Urothelium cell line (cell line): Measurements from ENCODE around the gene DLG1.
"Not testable (repeated sequence)": the region's sequence is repeated elsewhere in the genome, so short reads cannot be mapped to it uniquely, and the experiment has no call there.

Source experiments
- DNase-seq: peaks from one replicate; pipeline ENCODE4 v3.0.0; 2011; ENCODE audit warnings: low spot score, mixed read lengths
- FAIRE-seq: peaks from 2 replicates; lab custom pipeline; 2011; peaks lifted over from hg19 to GRCh38; lab: Jason Lieb, UNC

The DLG1 gene

DNA sequence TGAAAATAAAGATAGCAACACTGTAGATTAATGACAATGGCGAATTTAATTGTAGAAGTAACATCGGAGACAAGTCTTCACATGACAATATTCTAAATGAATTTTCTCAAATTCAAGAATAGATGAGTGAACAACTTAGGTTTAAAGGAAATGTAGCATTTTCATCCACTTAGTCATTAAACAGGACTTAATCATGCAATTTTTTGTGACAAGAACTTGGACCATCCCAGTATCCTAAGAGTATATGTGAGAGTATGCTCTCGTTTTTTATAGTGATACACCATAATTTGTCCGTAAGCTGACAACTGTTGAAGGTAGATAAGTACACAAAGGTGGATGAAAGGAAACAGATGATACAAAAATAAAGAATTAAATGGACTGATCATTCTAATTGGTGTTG lies 81.5 kb downstream of the DLG1 start:
- FAIRE-seq (no peak), DNase-seq (no peak)

DNA sequence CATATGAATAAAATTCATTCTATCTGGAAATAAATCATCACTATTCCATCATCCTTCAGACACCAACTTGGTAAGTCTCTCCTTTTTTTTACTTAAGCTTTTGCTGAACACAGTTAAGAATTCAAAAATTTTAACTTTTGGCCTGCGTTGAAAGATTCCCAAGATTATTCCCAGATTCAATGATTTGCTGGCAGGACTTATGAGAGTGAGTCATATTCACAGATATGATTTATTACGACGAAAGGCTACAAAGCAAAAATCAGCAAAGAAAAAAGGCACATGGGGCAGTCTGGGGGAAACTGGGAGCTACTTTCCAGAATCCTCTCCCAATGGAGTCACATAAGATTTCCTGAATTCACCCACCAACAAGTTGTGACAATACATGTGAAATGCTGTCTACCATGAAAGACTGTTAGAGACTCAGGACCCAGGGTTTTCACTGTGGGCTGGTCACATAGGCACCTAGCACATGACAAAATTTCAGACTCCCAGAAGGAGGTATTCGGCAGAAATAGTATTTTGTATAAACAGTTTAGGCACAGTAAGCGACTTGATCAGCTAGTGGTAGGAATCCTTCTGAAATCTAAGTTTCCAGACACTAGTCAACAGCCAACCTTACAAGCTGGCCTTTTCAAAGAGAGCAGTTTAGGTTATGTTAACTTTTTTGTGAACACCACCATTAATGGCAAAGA lies 82.1 kb downstream of the DLG1 start:
- no peak for FAIRE-seq
- no peak for DNase-seq

DNA sequence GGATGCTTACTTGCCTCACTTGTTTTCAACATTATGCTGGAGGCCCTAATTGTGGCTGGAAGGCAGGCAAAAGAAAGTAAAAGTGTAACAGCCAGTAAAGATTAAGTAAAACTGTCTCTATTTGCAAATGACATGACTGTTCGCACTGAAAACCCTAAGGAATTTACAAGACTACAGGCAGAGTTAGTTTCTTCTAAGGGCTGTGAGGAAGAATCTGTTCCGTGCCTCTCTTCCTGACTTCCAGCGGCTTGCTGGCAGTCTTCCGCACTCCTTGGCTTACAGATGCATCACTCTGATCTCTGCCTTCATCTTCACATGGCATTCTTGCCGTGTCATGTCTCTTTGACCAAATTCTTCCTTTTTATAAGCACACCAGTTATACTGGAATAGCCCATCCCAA lies 86.1 kb downstream of the DLG1 start:
- FAIRE-seq (no peak), DNase-seq (no peak)

DNA sequence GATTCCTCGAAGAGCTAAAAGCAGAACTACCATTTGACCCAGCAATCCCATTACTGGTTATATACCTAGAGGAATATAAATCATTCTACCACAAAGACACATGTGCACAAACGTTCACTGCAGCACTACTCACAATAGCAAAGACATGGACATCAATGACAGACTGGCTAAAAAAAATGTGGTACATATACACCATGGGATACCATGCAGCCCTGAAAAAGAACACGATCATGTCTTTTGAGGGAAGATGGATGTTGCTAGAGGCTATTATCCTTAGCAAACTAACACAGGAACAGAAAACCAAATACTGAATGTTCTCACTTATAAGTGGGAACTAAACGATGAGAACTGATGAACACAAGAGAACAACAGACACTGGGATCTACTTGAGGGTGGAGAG lies 86.7 kb downstream of the DLG1 start:
- DNase-seq, FAIRE-seq: not testable (repeated sequence)

DNA sequence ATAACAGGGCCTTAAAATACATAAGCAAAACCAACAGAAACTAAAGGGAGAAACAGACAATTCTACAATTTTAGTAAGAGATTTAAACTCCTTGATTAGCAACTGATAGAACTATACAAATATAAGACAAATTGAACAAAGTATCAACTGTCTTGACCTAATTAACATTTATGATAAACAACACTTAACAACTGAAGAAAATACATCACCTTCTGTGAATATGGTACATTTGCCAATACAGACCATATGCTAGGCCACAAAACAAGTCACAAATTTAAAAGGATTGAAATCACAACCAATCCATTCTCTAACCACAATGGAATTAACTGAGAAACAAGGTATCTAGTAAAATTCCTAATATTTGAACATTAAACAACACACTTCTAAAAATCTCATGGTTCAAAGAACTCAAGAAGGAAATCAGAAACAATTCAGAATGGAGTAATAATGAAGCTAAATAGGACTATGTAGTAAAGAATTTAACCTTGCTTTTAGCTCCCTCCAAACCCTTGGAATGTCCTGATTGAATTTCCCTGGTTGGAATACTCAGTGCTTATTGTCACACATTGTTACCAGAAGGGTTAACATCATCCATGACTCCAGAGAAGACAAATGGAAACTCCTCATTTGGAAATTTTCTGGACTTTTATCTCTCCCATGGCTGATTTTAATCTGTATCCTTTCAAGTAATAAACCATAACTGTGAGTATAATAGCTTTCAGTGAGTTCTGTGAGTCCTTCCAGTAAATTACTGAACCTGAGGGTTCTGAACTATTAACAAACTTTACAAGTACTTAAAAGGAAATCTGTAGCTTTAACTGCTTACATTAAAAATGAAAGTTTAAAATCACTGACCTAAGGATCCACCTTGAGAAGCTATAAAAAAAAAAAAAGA lies 88.8 kb downstream of the DLG1 start:
- no peak for FAIRE-seq
- no peak for DNase-seq

DNA sequence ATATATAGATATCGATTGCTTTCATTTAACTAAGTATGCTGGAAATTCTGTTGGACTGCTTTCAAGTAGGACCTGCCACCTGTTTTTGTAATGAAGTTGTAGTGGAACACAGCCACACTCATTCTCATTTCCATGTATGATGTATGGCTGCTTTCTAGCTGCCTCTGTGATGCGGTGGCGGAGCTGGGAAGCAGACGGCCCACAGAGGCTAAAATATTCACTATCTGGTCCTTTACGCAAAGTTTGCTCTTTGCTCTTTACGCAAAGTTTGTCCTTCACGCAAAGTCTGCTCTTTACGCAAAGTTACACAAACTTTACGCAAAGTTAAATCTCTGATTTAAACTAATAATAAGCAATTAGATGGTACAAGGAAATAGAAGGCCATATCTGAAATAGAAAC lies 91.5 kb downstream of the DLG1 start:
- FAIRE-seq (no peak), DNase-seq (no peak)

DNA sequence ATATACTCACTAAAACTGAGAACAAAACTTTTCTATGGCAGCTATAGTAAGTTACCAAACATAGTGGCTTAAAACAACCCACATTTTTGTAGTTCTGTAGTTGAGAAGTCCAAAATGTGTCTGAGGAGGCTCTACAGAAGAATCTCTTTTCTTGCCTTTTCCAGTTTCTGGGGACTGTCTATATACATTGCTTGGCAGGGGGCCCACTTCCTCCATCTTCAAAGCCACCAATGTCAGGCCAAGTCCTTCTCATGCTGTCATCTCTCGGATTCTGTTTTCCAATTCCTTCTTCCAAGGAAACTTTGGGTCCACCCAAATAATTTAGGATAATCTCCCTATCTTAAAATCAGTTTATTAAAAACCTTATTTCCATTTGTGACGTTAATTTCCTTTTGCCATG lies 92.7 kb downstream of the DLG1 start:
- no peak for FAIRE-seq
- DNase-seq, result no peak

DNA sequence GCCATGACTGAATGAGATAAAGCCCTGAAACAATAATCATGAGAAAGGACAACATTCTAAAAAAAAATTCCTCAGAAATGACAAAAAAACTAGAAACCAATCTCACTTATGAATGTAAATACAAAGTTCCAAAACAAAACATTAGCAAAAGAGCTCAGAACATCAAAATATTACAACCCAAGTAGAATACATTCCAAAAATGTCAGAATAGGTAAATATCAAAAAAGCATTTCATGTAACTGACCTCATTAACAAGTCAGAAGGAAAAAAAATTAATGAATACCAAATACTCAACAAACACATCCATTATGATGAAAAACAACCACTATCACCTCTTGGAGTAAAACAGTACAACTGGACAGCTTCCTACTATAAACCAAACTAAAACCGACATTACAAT lies 93.1 kb downstream of the DLG1 start:
- FAIRE-seq (no peak), DNase-seq (no peak)

DNA sequence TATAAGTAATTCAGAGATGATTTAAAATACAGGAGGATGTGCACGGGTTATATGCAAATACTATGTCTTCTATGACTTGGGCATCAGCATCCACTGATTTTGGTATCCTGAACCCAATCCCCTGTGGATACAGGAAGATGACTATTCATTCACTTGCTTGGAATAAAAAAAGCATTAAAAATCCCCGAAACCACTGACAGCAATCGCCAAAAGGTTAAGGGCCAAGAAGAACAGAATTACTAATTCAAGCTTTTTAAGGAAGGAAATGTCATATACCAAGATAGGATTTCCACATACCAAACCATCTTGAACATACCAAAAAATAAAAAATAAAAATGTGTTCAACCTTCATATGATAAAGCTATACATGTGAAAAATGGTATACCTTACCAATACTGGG lies 93.7 kb downstream of the DLG1 start:
- no peak for FAIRE-seq
- no peak for DNase-seq

DNA sequence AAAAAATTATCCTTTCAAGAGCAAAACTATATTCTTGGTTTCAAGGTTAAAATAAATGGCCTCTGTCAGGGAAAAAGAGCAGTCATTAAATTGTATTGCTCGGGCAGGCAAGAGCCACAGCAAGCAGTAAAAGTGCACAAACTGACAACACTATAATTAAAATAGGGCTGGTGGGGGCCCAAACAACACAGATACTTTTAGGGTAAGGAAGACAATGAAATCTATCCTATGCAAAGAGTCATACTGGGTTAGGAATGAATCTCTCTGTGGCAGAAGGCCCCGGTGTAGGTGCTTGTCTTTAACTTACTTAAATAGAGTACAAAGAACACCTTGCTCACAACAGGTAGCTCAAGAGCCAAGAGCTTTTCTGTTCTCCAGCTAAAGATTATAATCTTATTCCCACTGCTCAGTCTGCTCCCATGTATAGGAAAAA lies 94.7 kb downstream of the DLG1 start:
- no peak for DNase-seq
- FAIRE-seq, result no peak

DNA sequence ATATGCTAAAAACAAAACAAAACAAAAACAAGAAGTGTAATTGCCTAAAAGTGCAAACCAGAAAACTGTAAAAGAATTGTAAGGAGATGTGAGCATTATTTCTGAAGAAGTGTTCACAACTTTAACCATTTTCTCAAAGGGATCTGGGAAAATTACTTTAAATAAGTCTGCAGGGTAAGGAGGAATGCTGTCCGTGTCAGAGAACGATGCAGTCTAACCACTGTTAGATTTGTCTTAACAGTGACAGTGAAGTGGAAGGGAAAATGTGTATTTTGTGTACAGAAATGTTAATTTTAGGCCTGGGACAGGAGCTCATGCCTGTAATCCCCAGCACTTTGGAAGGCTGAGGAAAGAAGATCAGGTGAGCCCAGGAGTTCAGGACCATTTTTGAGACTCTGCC lies 95.7 kb downstream of the DLG1 start:
- FAIRE-seq, result no peak
- DNase-seq, result no peak

DNA sequence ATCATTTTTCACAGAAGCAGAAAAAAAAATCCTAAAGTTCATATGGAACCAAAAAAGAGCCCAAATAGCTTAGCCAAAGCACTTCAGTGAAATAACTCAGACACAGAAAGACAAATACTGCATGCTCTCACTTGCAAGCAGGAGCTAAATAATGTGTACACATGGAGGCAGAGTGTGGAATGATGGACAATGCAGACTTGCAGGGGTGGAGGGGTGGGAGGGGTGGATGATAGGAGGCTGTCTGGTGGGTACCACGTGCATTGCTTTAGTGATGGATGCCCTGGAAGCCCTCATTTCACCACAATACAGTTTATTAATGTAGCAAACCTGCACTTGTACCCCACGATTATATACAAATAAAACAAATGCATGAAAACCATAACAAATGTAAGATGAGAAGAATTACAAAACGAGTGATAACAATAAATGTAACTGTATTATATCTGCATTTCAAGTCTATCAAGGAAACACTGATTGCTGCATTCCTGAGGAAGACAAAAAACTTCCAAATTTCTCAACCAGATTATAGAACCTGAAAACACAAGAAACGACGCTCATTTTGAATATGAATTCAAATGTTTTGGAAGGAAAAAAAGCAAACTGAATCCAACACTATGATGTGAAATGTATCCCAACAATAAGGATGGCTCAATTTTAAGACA lies 96.5 kb downstream of the DLG1 start:
- DNase-seq (no peak), FAIRE-seq (no peak)

DNA sequence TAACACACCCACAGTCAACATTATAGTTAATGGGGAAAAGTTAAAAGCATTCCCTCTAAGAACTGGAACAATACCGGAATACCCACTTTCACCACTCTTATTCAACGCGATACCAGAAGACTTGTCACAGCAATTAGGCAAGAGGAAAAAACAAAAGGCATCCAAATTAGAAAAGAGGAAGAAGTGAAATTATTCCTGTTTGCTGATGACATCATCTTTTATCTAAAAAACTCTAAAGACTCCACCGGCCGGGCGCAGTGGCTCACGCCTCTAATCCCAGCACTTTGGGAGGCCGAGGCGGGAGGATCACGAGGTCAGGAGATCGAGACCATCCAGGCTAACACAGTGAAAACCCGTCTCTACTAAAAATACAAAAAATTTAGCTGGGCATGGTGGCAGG lies 97.6 kb downstream of the DLG1 start:
- not testable (repeated sequence) for DNase-seq, FAIRE-seq

DNA sequence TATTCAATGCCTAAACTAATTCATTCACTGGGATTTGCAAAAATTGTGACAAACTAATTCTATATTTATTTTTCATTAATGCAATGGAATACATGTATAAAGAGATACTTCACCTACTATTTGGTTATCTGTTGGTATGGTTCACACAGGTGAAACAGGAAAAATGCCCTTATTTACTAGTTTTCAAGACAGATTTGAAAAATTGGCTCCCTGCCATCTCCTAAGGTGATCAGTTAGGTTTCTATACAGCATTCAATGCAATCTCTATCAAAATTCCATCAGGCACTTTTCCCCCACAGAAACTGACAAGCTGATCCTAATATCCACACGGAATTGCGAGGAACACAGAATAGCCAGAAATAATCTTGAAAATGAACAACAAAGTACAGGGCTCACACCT lies 101.1 kb downstream of the DLG1 start:
- no peak for FAIRE-seq
- DNase-seq, result no peak

DNA sequence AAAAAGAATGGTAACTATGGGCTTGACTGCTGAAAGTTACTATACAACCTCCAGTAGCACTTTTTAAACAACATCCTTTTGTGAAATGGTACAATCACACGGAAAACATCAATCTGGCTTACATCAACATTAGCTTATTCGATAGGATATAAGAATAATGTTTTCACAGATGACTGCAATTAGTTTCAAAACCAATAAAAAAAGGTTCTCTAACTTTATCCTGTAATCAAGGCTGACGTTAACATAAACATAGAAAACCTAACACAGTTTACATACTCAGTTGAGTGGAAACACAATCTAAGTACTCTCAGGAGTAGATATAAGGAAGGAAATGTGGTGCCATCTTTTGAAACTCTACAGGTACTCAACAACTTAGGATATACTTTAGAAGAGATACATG lies 102.2 kb downstream of the DLG1 start:
- no peak for FAIRE-seq
- DNase-seq, result no peak

DNA sequence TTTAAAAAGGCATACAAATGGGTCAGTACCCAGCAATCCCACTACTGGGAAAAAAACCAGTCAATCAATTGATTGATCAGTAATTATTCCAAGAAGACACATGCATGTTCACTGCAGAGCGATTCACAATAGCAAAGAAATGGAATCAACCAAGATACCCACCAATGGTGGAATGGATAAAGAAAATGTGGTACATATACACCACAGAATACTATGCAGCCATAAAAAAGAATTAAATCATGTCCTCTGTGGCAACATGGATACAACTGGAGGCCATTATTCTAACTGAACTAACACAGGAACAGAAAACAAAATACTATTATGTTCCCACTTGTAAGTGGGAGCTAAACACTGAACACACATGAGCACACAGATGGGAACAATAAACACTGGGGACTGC lies 103.1 kb downstream of the DLG1 start:
- FAIRE-seq (no peak), DNase-seq (no peak)

DNA sequence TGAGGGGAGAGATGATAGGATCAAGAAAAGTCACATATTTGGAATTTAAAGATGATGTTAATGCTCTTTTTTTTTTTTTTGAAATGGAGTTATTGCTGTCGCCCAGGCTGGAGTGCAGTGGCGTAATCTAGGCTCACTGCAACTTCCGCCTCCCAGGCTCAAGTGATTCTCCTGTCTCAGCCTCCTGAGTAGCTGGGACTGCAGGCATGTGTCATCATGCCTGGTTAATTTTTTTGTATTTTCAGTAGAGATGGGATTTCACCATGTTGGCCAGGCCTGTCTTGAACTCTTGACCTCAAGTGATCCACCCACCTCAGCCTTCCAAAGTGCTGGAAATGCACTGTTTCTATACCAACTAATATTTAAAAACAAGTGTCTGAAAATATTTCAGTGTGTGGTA lies 104.7 kb downstream of the DLG1 start:
- not testable (repeated sequence) for FAIRE-seq, DNase-seq

DNA sequence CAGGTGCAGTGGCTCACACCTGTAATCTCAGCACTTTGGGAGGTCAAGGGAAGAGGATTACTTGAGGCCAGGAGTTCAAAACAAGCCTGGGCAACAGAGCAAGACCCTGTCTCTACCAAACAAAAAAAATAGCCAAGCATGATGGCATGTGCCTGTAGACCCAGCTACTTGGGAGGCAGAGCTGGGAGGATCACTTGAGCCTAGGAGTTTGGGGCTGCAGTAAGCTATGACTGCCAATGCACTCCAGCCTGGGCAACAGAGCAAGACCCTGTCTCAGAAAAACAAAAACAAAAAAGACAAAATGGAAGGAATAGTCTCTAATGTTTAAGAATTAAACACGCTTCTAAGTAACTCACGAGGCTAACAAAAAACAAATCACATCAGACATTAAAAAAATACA lies 106.5 kb downstream of the DLG1 start:
- FAIRE-seq, result no peak

DNA sequence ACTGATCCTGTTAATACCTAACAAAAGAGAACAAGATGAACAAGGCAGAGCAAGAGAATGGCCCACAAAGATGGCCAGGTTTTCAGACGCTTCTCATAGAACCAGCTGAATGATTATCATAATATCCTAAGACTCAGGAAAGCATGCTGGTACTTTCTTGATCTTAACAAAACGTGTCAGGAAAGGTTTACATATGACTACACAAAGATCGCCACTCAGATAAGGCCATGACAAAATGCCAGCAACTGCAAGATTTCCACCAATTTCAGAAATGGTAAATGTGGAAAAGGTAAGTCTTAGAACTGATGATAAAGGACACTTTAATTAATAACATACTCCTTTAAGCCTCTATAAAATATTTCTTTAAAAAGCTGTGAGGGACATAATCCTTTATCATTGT lies 108.8 kb downstream of the DLG1 start:
- DNase-seq (no peak), FAIRE-seq (no peak)

More for the DNA sequence above, 106.5 kb downstream of the DLG1 start:
- DNase-seq, result no peak

DNA sequence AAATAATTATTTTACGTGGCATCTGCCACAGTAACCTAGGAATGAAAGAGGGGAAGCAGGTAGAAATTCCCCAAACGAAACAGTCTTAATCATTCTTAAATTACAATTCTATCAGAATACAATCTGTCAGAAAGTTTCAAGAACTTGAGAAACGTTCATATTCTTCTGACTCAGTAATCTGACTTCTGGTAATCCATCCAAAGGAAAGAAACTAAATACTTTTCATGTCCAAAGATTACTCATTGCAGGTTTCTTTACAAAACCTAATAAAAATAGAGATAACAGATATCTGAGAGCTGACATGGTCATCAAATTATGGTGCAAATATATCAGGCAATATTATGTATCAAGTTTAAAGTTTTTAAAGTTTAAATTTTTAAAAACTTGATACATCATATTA lies 109.4 kb downstream of the DLG1 start:
- FAIRE-seq, result no peak
- no peak for DNase-seq

DNA sequence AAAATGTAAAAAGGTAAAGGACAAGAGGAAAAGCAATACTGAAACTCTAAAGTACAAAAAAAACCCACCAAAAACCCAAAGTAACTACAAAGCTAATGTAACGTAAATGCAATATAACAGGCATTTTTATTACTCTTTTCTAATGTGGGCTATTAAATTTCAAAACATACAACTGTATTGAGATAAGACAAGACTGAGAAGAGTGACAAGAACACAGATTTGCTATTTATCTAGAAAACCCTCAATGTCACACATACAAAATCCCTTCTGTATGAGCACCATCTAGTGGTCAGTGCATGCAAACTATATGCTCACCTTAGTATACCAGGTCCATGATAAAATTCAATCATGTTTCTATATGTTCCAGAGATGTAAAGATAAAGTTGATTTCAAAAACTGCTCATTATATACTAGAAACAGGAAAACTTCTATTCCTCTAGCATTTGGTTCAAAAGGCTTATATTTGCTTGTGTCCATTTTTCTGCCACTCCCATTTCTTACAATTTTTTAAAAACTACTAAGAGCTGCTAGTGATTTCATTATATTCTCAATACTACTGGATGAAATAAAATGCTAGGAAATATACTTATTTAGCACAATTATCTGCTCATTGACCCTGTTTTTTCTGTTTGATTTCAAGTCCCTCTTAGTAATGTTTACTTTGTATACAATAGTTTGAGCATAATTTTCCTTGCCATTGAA lies 111.4 kb downstream of the DLG1 start:
- peak; percentile 29 for DNase-seq
- no peak for FAIRE-seq
